HepG2 (cell line): ENCODE data around the gene C14orf93. TPM values are rescaled to one million over a fixed set of nuclear protein-coding genes. Genes with fewer than 3 reads are reported as not detected.

Source experiments
- ATF6 ChIP-seq: sonication (generic); formaldehyde crosslinking; conservative IDR thresholded peaks from 2 replicates; pipeline ENCODE4 v1.4.0; 2020; ENCODE audit warnings: missing genetic modification reagents
- ATRX ChIP-seq: sonication (generic); formaldehyde crosslinking; IDR thresholded peaks from 2 replicates; pipeline ENCODE4 v1.4.0; 2020; ENCODE audit warnings: missing genetic modification reagents, borderline replicate concordance
- BRD4 ChIP-seq: sonication (generic); formaldehyde crosslinking; IDR thresholded peaks from 2 replicates; pipeline ENCODE4 v1.4.0; 2020; ENCODE audit warnings: missing genetic modification reagents
- CBFB ChIP-seq: sonication (generic); formaldehyde crosslinking; IDR thresholded peaks from 2 replicates; pipeline ENCODE4 v1.4.0; 2020; ENCODE audit warnings: missing genetic modification reagents
- CEBPB ChIP-seq: IDR thresholded peaks from 2 replicates; pipeline ENCODE4 v1.6.1; 2011; ENCODE audit warnings: low read depth, low read length, improper control_type of control experiment, borderline replicate concordance
- DBP ChIP-seq: sonication (generic); formaldehyde crosslinking; IDR thresholded peaks from 2 replicates; pipeline ENCODE4 v1.4.0; 2020; ENCODE audit warnings: missing genetic modification reagents; ENCODE audit errors: not compliant biosample characterization
- GATAD1 ChIP-seq: IDR thresholded peaks from 2 replicates; pipeline ENCODE4 v1.6.1; 2016; ENCODE audit warnings: missing genetic modification reagents, missing compliant biosample characterization
- MIER3 ChIP-seq: IDR thresholded peaks from 2 replicates; pipeline ENCODE4 v1.6.1; 2016; ENCODE audit warnings: missing compliant biosample characterization, borderline replicate concordance
- NFKBIZ ChIP-seq: IDR thresholded peaks from 2 replicates; pipeline ENCODE4 v1.6.1; 2018; ENCODE audit warnings: missing genetic modification reagents, missing compliant biosample characterization
- NR0B2 ChIP-seq: sonication (generic); formaldehyde crosslinking; IDR thresholded peaks from 2 replicates; pipeline ENCODE4 v1.4.0; 2020; ENCODE audit warnings: mild to moderate bottlenecking, missing genetic modification reagents
- RERE ChIP-seq: IDR thresholded peaks from 2 replicates; pipeline ENCODE4 v1.6.1; 2016; ENCODE audit warnings: low read depth, missing genetic modification reagents, missing compliant biosample characterization
- SP1 ChIP-seq, 2 experiments: fragments of 450-650 bp in 1 of 2; sonication (generic) in 1 of 2; formaldehyde crosslinking in 1 of 2; IDR thresholded peaks; 2 replicates each; pipeline versions ENCODE4 v1.4.0 to v1.6.1; 2016 to 2020; ENCODE audit warnings: missing genetic modification reagents in 1 of 2
- TFDP2 ChIP-seq: sonication (generic); formaldehyde crosslinking; IDR thresholded peaks from 2 replicates; pipeline ENCODE4 v1.4.0; 2020; ENCODE audit warnings: missing genetic modification reagents
- ZNF160 ChIP-seq: sonication (generic); formaldehyde crosslinking; IDR thresholded peaks from 2 replicates; pipeline ENCODE4 v1.8.0; 2022; ENCODE audit warnings: mild to moderate bottlenecking, inconsistent platforms, missing genetic modification reagents
- ZNF251 ChIP-seq: sonication (generic); formaldehyde crosslinking; IDR thresholded peaks from 2 replicates; pipeline ENCODE4 v1.9.0; 2021; ENCODE audit warnings: mild to moderate bottlenecking, missing genetic modification reagents
- ZNF562 ChIP-seq: sonication (generic); formaldehyde crosslinking; IDR thresholded peaks from 2 replicates; pipeline ENCODE4 v1.8.0; 2022; ENCODE audit warnings: missing genetic modification reagents, borderline replicate concordance
- ZNF672 ChIP-seq: sonication (generic); formaldehyde crosslinking; IDR thresholded peaks from 2 replicates; pipeline ENCODE4 v1.8.1; 2022; ENCODE audit warnings: missing genetic modification reagents
- ZNF775 ChIP-seq: sonication (generic); formaldehyde crosslinking; IDR thresholded peaks from 2 replicates; pipeline ENCODE4 v1.4.0; 2020; ENCODE audit warnings: missing genetic modification reagents, mild to moderate bottlenecking, moderate library complexity, borderline replicate concordance
- ZSCAN12 ChIP-seq: sonication (generic); formaldehyde crosslinking; IDR thresholded peaks from 2 replicates; pipeline ENCODE4 v1.9.0; 2021; ENCODE audit warnings: mild to moderate bottlenecking, missing genetic modification reagents
- polyA plus RNA-seq, 8 experiments: library from polyadenylated mRNA; depleted of rRNA in 3 of 8; stranded (reverse) in 7 of 8; unstranded in 1 of 8; fragments of >200 nt; fragmentation: Illumina TruSeq in 4 of 8; extraction: Trizol in 4 of 8; gene quantifications; 2 replicates each; pipeline versions ENCODE4 v1.2.1 to v1.2.3, GENCODE V29; 2011 to 2016; ENCODE audit warnings: low read depth in 4 of 8, missing spikeins in 1 of 8, mixed read lengths in 1 of 8; ENCODE audit not compliant: insufficient read depth in 1 of 8
- total RNA-seq, 5 experiments: library from RNA; depleted of rRNA; stranded (reverse); fragments of >200 nt; fragmentation: Illumina TruSeq; extraction: Trizol; gene quantifications; 2 replicates each; pipeline ENCODE4 v1.2.3, GENCODE V29; 2016; ENCODE audit warnings: low read depth in 1 of 5

C14orf93 gene
- total and polyA plus RNA-seq, 2 of the 13 experiments (the other 11 are each of a cell fraction or from before 2014, with no cell fraction given) = 11.4 to 22.5 TPM

GRCh38 chr14:22982477-22983245, 27.3 kb downstream of the C14orf93 start, which contains the start of gene AJUBA (continued):
- TF ChIP-seq RERE (CRISPR knock-in tag) = peak; percentile 79
- 0 out of 2 replicates have a peak, but pooled peaks have one; percentile 75 for TF ChIP-seq SP1 (IDR thresholded peaks at IDR 0.05)
- TF ChIP-seq SP1 (CRISPR knock-in tag; IDR thresholded peaks at IDR 0.05) = peak; percentile 97
- TF ChIP-seq GATAD1 = peak; percentile 88
- no peak for TF ChIP-seq ZNF672
- TF ChIP-seq DBP (CRISPR knock-in tag) = no peak
- peak; percentile 91; the same call in 1 of the 2 replicates for TF ChIP-seq MIER3 (CRISPR knock-in tag)
- peak; percentile 93 for TF ChIP-seq CBFB (CRISPR knock-in tag)
- TF ChIP-seq BRD4 = no peak
- no peak; the same call in 1 of the 2 replicates for TF ChIP-seq ATRX (CRISPR knock-in tag)
- TF ChIP-seq ZNF562 (CRISPR knock-in tag) = no peak
- TF ChIP-seq NFKBIZ (CRISPR knock-in tag) = peak; percentile 96
- peak; percentile 90 for TF ChIP-seq TFDP2
- TF ChIP-seq ZNF251 (CRISPR knock-in tag) = peak; percentile 40; the same call in 1 of the 2 replicates
- TF ChIP-seq NR0B2 (CRISPR knock-in tag) = no peak
- TF ChIP-seq ZSCAN12 (CRISPR knock-in tag) = no peak
- TF ChIP-seq ZNF775 = peak; percentile 91; the same call in 1 of the 2 replicates
- TF ChIP-seq ZNF160 = no peak
- TF ChIP-seq ATF6 = no peak; the same call in 1 of the 2 replicates
- no peak for TF ChIP-seq CEBPB
